Naive thymus-derived CD8-positive, alpha-beta T cell (primary cell): ENCODE data around the gene SLC41A1. TPM values are rescaled to one million over a fixed set of nuclear protein-coding genes. Genes with fewer than 3 reads are reported as not detected.

Experiments
- ATAC-seq, 2 donors: fragments of 150-1000 bp; cut with Tn5 transposase in 1 of 2; sonication (Bioruptor Pico), chemical (Tn5 transposase) in 1 of 2; 1 replicate in 1 of 2; 2 replicates in 1 of 2; pipeline ENCODE4 v1.10.0; 2021; ENCODE audit warnings: mild to moderate bottlenecking in 2 of 2, moderate library complexity in 2 of 2
- POLR2A ChIA-PET: fragments of 350-600 bp; sonication (Branson Sonifier 250); formaldehyde crosslinking; loops from one replicate; lab custom pipeline; 2021; ENCODE audit warnings: antibody characterized with exemption; lab: Charles Lee
- DNase-seq, 10 donors: peaks; one replicate each; pipeline versions ENCODE4 v3.0.0 to v3.0.0-alpha.2; 2020 to 2022
- H3K27ac Mint-ChIP-seq, 10 donors: one replicate each; pipeline ENCODE4 v1.8.0; 2020 to 2022; ENCODE audit warnings: mild to moderate bottlenecking in 10 of 10, mixed read lengths in 10 of 10, moderate library complexity in 4 of 10, inconsistent platforms in 1 of 10
- H3K27me3 Mint-ChIP-seq, 5 donors: one replicate each; pipeline ENCODE4 v1.8.0; 2021 to 2022; ENCODE audit warnings: mixed read lengths in 5 of 5
- H3K36me3 Mint-ChIP-seq, 3 donors: one replicate each; pipeline ENCODE4 v1.8.0; 2020 to 2022; ENCODE audit warnings: mixed read lengths in 3 of 3, mild to moderate bottlenecking in 2 of 3, inconsistent platforms in 1 of 3
- H3K4me1 Mint-ChIP-seq, 4 donors: one replicate each; pipeline ENCODE4 v1.8.0; 2021 to 2022; ENCODE audit warnings: mixed read lengths in 4 of 4
- H3K4me3 Mint-ChIP-seq, 10 donors: one replicate each; pipeline ENCODE4 v1.8.0; 2020 to 2022; ENCODE audit warnings: mild to moderate bottlenecking in 10 of 10, mixed read lengths in 10 of 10, moderate library complexity in 6 of 10, inconsistent platforms in 1 of 10
- H3K9me3 Mint-ChIP-seq, 9 donors: one replicate each; pipeline ENCODE4 v1.8.0; 2020 to 2022; ENCODE audit warnings: mixed read lengths in 9 of 9, mild to moderate bottlenecking in 3 of 9, inconsistent platforms in 1 of 9, moderate library complexity in 1 of 9
- polyA plus RNA-seq, 3 donors: library from polyadenylated mRNA; unstranded; fragments of 300-500 nt; fragmentation: Illumina TruSeq; gene quantifications; one replicate each; pipeline ENCODE4 v1.2.3, GENCODE V29; 2021
- total RNA-seq, 8 experiments: library from RNA in 2 of 8; stranded (reverse) in 2 of 8; gene quantifications; one replicate each; pipeline ENCODE4 v1.2.3 and lab custom pipeline; 2021 to 2026

Gene SLC41A1
- total and polyA plus RNA-seq, 5 experiments from 2014 or later = 9.0 to 31.0 (median 19.3) TPM

- Mint-ChIP-seq H3K27me3 (no peaks in the 10 kb centered on the region), H3K4me1 (peaks cover 5 to 17% (median 12%) of the 10 kb centered on the region in 4 donors), H3K36me3 (no peaks in the 10 kb centered on the region), H3K27ac (peak overlapping the region in 8 of 10 donors; percentile 6 to 90 (median 66)), H3K9me3 (no peaks in the 10 kb centered on the region), H3K4me3 (no peak overlapping the region)
- peak in 4 of 10 donors; percentile 18 to 54 (median 34) for DNase-seq
- ATAC-seq = peak; percentile 49 to 91
- POLR2A ChIA-PET = interaction anchor here (2.4 kb wide), 1 partner anchor 33 kb away, joined by 12 read pairs; the partner anchor contains the start of gene NUCKS1
Observed at GRCh38 chr1:205782627-205783432, 30.2 kb downstream of the SLC41A1 start.

- POLR2A ChIA-PET = interaction anchor here (0.9 kb wide), 1 partner anchor 148 kb away, joined by 3 read pairs; the partner anchor contains the start of gene ELK4
- H3K27ac Mint-ChIP-seq = peak overlapping the region in 1 of 10 donors; percentile 27
- no peaks in the 10 kb centered on the region for H3K9me3 Mint-ChIP-seq
- H3K27me3 Mint-ChIP-seq = no peaks in the 10 kb centered on the region
- no peak for DNase-seq
- H3K36me3 Mint-ChIP-seq = no peaks in the 10 kb centered on the region
- H3K4me3 Mint-ChIP-seq = no peak overlapping the region
- H3K4me1 Mint-ChIP-seq = peaks cover 8 to 36% (median 26%) of the 10 kb centered on the region in 4 donors
- ATAC-seq = no peak
Observed at GRCh38 chr1:205780335-205780734, 32.7 kb downstream of the SLC41A1 start.

- ATAC-seq (no peak), DNase-seq (no peak)
- POLR2A ChIA-PET = interaction anchor here (5.5 kb wide), 1 partner anchor 28 kb away, joined by 84 read pairs; the partner anchor contains the start of gene NUCKS1
- Mint-ChIP-seq H3K4me3 (no peak overlapping the region), H3K4me1 (peaks cover 18 to 53% (median 41%) of the 10 kb centered on the region in 4 donors), H3K27me3 (no peaks in the 10 kb centered on the region), H3K9me3 (no peaks in the 10 kb centered on the region), H3K36me3 (no peaks in the 10 kb centered on the region), H3K27ac (peak overlapping the region in 6 of 10 donors; percentile 3 to 85 (median 57))
Observed at GRCh38 chr1:205777994-205778393, 35.0 kb downstream of the SLC41A1 start.

- ATAC-seq (no peak), DNase-seq (no peak)
- H3K27ac Mint-ChIP-seq = peak overlapping the region; percentile 97 to 98 (median 98)
- POLR2A ChIA-PET = interaction anchor here (0.7 to 5.5 kb wide), 8 partner anchors 16 to 174 kb away, joined by 4 to 84 read pairs (median 8); partner anchors contain the start of genes ELK4, NUCKS1 and SLC41A1
- peak overlapping the region; percentile 89 to 99 (median 94) for H3K4me3 Mint-ChIP-seq
- no peaks in the 10 kb centered on the region for H3K27me3 Mint-ChIP-seq
- H3K4me1 Mint-ChIP-seq = peaks cover 25 to 66% (median 56%) of the 10 kb centered on the region in 4 donors
- H3K9me3 Mint-ChIP-seq = no peaks in the 10 kb centered on the region
- H3K36me3 Mint-ChIP-seq = peaks cover 0 to 3% (median 2%) of the 10 kb centered on the region in 3 donors
Observed at GRCh38 chr1:205775717-205776056, 37.3 kb downstream of the SLC41A1 start.

DNA sequence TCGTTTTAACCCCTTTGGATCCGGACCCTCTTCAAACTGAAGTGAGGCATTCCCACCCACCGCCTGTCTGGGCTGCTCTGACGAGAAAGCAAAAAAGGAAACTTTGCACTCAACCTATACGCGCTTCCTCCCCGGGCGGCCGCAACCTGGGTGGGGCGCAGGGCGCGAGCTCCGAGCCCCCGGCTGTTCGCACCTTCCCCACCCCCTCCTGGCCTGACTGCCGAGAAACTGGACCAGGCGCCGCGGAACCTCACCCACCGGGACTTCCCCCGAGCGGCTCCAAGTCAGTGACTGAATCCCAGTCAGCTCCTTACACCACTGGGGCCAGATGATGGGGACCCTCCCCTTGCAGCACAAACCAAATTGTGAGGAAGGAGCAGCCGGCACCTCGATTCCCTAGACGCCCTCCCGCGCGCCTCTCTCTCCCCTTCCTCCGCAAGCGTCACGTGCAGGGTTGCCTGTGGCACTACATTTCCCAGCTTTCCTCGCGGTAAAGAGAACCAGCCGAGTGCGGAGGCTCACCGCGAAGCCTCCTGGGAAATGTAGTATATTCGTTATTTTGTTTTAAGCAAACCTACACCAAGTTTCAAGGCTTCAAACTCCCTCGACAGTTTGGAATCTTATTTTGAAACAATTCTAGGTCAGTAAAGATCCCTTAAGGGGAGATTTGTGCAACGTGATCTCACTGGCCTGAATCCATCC lies 37.8 kb downstream of the SLC41A1 start, which contains the start of gene RAB29:
Gene RAB29 (minus strand): TSS at position 468 of the 702 bp plus-strand sequence. CDS start 526 bp downstream, outside the sequence.
- Mint-ChIP-seq H3K36me3 (peaks cover 0 to 8% (median 8%) of the 10 kb centered on the region in 3 donors), H3K9me3 (no peaks in the 10 kb centered on the region), H3K4me3 (peak within 1 kb of the TSS; percentile 89 to 99 (median 94)), H3K27me3 (no peaks in the 10 kb centered on the region), H3K27ac (peak within 1 kb of the TSS; percentile 97 to 98 (median 98)), H3K4me1 (peaks cover 28 to 68% (median 61%) of the 10 kb centered on the region in 4 donors)
- ATAC-seq (peak; percentile 87), DNase-seq (peak; percentile 71 to 93 (median 87))
- POLR2A ChIA-PET = interaction anchor here (0.5 to 5.5 kb wide), 15 partner anchors 10 to 174 kb away, joined by 3 to 84 read pairs (median 5); partner anchors contain the start of genes ELK4, NUCKS1 and SLC41A1

GRCh38 chr1:205774198-205775014 lies 38.6 kb downstream of the SLC41A1 start:
- H3K9me3 Mint-ChIP-seq = no peaks in the 10 kb centered on the region
- H3K27ac Mint-ChIP-seq = peak overlapping the region; percentile 97 to 98 (median 98)
- H3K27me3 Mint-ChIP-seq = no peaks in the 10 kb centered on the region
- peak; percentile 17 to 28 for ATAC-seq
- peaks cover 0 to 15% (median 15%) of the 10 kb centered on the region in 3 donors for H3K36me3 Mint-ChIP-seq
- peak overlapping the region; percentile 89 to 99 (median 94) for H3K4me3 Mint-ChIP-seq
- peak; percentile 9 to 69 (median 38) for DNase-seq
- POLR2A ChIA-PET = interaction anchor here (0.5 to 5.5 kb wide), 14 partner anchors 9 to 173 kb away, joined by 3 to 84 read pairs (median 6); partner anchors contain the start of genes ELK4, NUCKS1 and SLC41A1
- peaks cover 28 to 68% (median 63%) of the 10 kb centered on the region in 4 donors for H3K4me1 Mint-ChIP-seq

DNA sequence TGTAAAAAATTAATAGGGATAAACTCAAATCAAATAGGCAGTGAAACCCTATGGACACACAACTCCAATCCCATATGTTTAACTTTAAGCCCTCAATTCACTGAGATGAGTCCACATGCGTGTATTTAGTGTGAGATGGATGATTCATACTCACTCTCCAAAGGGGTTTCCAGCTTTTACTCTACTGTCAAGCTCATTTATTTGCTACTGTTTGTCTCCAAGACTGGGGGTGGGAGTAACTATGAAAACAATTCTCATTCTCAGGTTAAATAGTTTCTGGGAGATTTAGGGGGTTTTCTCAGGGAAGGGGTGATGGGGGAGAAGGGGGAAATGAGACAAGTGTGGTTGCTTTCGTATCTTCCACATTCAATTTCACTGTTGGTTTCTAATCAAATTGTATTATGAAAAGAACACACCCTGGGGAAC lies 40.4 kb downstream of the SLC41A1 start:
- H3K27me3 Mint-ChIP-seq = no peaks in the 10 kb centered on the region
- no peaks in the 10 kb centered on the region for H3K9me3 Mint-ChIP-seq
- peaks cover 0 to 33% (median 20%) of the 10 kb centered on the region in 3 donors for H3K36me3 Mint-ChIP-seq
- H3K4me3 Mint-ChIP-seq = peak overlapping the region in 9 of 10 donors; percentile 9 to 99 (median 92)
- ATAC-seq (no peak), DNase-seq (no peak)
- H3K4me1 Mint-ChIP-seq = peaks cover 28 to 62% (median 60%) of the 10 kb centered on the region in 4 donors
- peak overlapping the region; percentile 97 to 98 (median 98) for H3K27ac Mint-ChIP-seq
- POLR2A ChIA-PET = interaction anchor here (0.7 to 2.2 kb wide), 5 partner anchors 9 to 149 kb away, joined by 3 to 21 read pairs (median 5); partner anchors contain the start of genes NUCKS1 and SLC41A1

GRCh38 chr1:205770618-205771017 lies 42.4 kb downstream of the SLC41A1 start:
- Mint-ChIP-seq H3K36me3 (peaks cover 0 to 45% (median 20%) of the 10 kb centered on the region in 3 donors), H3K4me1 (peaks cover 27 to 59% (median 55%) of the 10 kb centered on the region in 4 donors), H3K27me3 (no peaks in the 10 kb centered on the region), H3K9me3 (no peaks in the 10 kb centered on the region), H3K4me3 (peak overlapping the region in 2 of 10 donors; percentile 53 to 68), H3K27ac (peak overlapping the region; percentile 33 to 98 (median 86))
- DNase-seq (no peak), ATAC-seq (no peak)
- POLR2A ChIA-PET = interaction anchor here (2.2 kb wide), 1 partner anchor 21 kb away, joined by 21 read pairs; the partner anchor contains the start of gene NUCKS1

DNA sequence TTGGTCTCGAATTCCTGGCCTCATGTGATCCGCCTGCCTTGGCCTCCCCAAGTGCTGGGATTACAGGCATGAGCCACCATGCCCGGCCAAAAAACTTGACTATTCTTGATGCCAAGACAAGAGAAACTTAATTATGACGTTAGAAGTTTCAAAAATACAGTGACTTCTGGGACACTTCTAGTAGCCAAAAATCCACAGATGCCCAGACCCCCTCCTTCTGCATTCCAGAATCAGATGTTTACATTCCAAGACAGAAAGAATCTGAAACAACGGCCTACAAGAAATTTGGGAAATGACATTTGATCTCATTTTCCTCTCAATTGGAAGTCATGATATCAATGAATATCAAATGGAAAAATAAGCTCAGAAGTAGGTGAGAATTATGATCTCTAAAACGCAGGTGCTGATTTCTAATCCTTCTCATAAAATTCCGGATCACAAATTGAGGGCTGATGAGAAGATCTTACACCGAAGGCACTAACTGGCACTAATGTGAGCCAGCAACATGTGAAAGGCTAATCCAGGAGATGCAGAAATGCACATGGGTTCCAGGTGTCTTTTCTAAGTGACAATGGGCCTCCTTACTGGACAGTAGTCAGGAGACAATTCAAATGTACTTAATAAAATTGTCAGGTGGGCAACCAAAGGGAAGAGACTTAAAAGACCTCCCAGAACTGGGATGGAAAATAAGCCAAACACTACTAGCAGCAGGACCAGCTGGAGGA lies 43.2 kb downstream of the SLC41A1 start:
- POLR2A ChIA-PET = interaction anchor here (1.0 kb wide), 1 partner anchor 20 kb away, joined by 4 read pairs; the partner anchor contains the start of gene NUCKS1
- H3K36me3 Mint-ChIP-seq = peaks cover 0 to 49% (median 20%) of the 10 kb centered on the region in 3 donors
- peak overlapping the region in 7 of 10 donors; percentile 23 to 98 (median 75) for H3K27ac Mint-ChIP-seq

DNA sequence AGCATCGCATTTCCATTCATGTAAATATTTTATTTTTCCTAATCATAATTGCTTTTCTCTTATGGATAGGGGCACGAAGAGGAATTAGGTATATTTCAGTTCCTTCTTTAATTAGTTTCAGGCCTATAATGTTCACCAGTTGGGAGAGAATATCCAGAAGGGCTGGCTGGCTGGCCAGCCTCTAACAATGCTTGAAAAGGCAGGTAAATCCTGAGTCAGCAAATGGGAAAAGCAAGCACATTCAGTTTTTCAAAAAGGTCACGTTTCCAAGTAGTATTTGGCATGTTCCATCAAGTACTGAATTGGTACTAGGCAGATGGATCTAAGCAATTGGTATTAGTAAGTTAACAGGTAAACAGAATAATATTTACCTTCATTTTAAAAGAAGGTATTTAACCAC lies 45.8 kb downstream of the SLC41A1 start:
- no peak for DNase-seq
- Mint-ChIP-seq H3K9me3 (no peaks in the 10 kb centered on the region), H3K36me3 (peaks cover 0 to 49% (median 20%) of the 10 kb centered on the region in 3 donors), H3K27me3 (no peaks in the 10 kb centered on the region), H3K4me3 (no peak overlapping the region), H3K4me1 (peaks cover 16 to 36% (median 25%) of the 10 kb centered on the region in 4 donors), H3K27ac (peak overlapping the region in 5 of 10 donors; percentile 4 to 61 (median 35))
- no peak for ATAC-seq
- POLR2A ChIA-PET = no interaction called here

More for the DNA sequence above, 43.2 kb downstream of the SLC41A1 start:
- no peak for DNase-seq
- ATAC-seq = no peak
- Mint-ChIP-seq H3K9me3 (no peaks in the 10 kb centered on the region), H3K27me3 (no peaks in the 10 kb centered on the region), H3K4me1 (peaks cover 25 to 56% (median 49%) of the 10 kb centered on the region in 4 donors), H3K4me3 (no peak overlapping the region)
